Omental fat pad (tissue), 4 donors: ENCODE data around the gene CLEC16A. TPM values are rescaled to one million over a fixed set of nuclear protein-coding genes. Genes with fewer than 3 reads are reported as not detected.

ENCODE experiments used
- ATAC-seq: fragments of 150-250 bp; one replicate; pipeline ENCODE4 v1.9.1; 2016; ENCODE audit warnings: mild to moderate bottlenecking, moderate library complexity; ENCODE audit not compliant: low FRiP score
- DNase-seq: peaks from one replicate; pipeline ENCODE4 v3.0.0-alpha.2; 2019; ENCODE audit warnings: low spot score
- CTCF ChIP-seq, 3 donors: fragments of 450-650 bp; IDR thresholded peaks; one replicate each; pipeline ENCODE4 v1.5.1; 2016 to 2017; ENCODE audit warnings: antibody characterized with exemption in 3 of 3, mild to moderate bottlenecking in 3 of 3, moderate library complexity in 2 of 3
- total RNA-seq, 4 donors: library from RNA; depleted of rRNA; stranded (reverse); fragments of >200 nt; gene quantifications; one replicate each; pipeline ENCODE4 v1.1.0, GENCODE V29; 2016

Gene CLEC16A
- total RNA-seq, 4 donors from 2014 or later, result 24.0 to 36.9 (median 29.5) TPM

GRCh38 chr16:11087691-11088073 is 143.3 kb downstream of the CLEC16A start:
- ATAC-seq, result no peak
- DNase-seq, result no peak
- TF ChIP-seq CTCF (IDR thresholded peaks at IDR 0.05), result no peak

- no peak for ATAC-seq
Observed at GRCh38 chr16:11088074-11088730, 143.8 kb downstream of the CLEC16A start.

GRCh38 chr16:11088831-11089230 is 144.5 kb downstream of the CLEC16A start:
- TF ChIP-seq CTCF (IDR thresholded peaks at IDR 0.05), result no peak

More at GRCh38 chr16:11088074-11088730, 143.8 kb downstream of the CLEC16A start:
- no peak for TF ChIP-seq CTCF (IDR thresholded peaks at IDR 0.05)
- DNase-seq, result no peak

GRCh38 chr16:11089504-11090124 is 145.2 kb downstream of the CLEC16A start:
- ATAC-seq (no peak), DNase-seq (no peak)
- no peak for TF ChIP-seq CTCF (IDR thresholded peaks at IDR 0.05)

More at GRCh38 chr16:11088831-11089230, 144.5 kb downstream of the CLEC16A start:
- no peak for DNase-seq
- ATAC-seq, result no peak

- ATAC-seq (no peak), DNase-seq (no peak)
- TF ChIP-seq CTCF (IDR thresholded peaks at IDR 0.05), result no peak
Observed at GRCh38 chr16:11090232-11090631, 145.9 kb downstream of the CLEC16A start.

- ATAC-seq, result no peak
- TF ChIP-seq CTCF (IDR thresholded peaks at IDR 0.05), result no peak
- no peak for DNase-seq
Observed at GRCh38 chr16:11091021-11091785, 146.8 kb downstream of the CLEC16A start.
